HG03045 (cell line): ENCODE data around the gene SRD5A1.

Experiments
- ATAC-seq: cut with Tn5 transposase; IDR thresholded peaks from one replicate; pipeline ENCODE4 v1.9.1; 2021; ENCODE audit warnings: mild to moderate bottlenecking, moderate library complexity; ENCODE audit not compliant: unreplicated experiment

SRD5A1 gene

DNA sequence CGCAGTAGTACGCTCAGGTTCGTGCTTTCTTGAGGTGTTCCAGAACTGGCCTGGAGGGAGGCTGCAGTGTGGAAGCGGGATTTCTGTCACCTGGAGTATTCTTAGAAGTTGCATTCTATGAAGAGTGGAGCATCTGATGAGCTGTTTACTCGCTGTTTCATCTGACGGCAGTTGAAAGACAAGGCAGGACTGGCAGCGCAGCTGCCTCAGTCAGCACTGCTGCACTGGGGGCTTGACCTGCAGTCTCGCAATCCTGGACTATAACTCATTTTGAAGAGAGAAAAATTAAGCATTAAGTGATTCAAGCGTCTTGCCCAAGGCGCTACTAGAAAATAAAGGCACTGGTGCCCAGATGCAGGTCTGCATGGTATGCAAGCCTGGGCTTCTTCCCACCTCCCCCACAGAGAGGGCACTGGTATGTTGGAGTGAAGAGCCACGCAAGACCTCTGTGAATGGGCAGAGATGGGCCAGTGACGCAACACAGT, 90.6 kb downstream of the SRD5A1 start:
- no peak for ATAC-seq
